Vagina (tissue), 2 donors: ENCODE measurements around the gene MRPL16. TPM values are rescaled to one million over a fixed set of nuclear protein-coding genes. Genes with fewer than 3 reads are reported as not detected.
"Not testable (repeated sequence)": the region's sequence is repeated elsewhere in the genome, so short reads cannot be mapped to it uniquely, and the experiment has no call there.

ENCODE experiments used
- DNase-seq, 2 donors: peaks; one replicate each; pipeline ENCODE4 v3.0.0-alpha.2; 2017; ENCODE audit errors: extremely low spot score in 2 of 2
- H3K27ac ChIP-seq: fragments of 200-600 bp; sonication (generic); one replicate; pipeline ENCODE4 v1.5.1; 2019
- H3K27me3 ChIP-seq: fragments of 200-600 bp; sonication (generic); one replicate; pipeline ENCODE4 v1.5.1; 2019
- H3K36me3 ChIP-seq, 2 donors: fragments of 200-600 bp; sonication (generic); one replicate each; pipeline ENCODE4 v1.5.1; 2017 to 2019
- H3K4me1 ChIP-seq: fragments of 200-600 bp; sonication (generic); one replicate; pipeline ENCODE4 v1.5.1; 2019
- H3K4me3 ChIP-seq, 2 donors: fragments of 200-600 bp; sonication (generic); 1 replicate in 1 of 2; 2 replicates in 1 of 2; pipeline ENCODE4 v1.5.1; 2016 to 2019
- H3K9me3 ChIP-seq: fragments of 200-600 bp; sonication (generic); one replicate; pipeline ENCODE4 v1.5.1; 2019
- CTCF ChIP-seq, 3 experiments: fragments of 450-650 bp in 2 of 3; fragments of 200-600 bp in 1 of 3; sonication (generic) in 1 of 3; IDR thresholded peaks; one replicate each; pipeline ENCODE4 v1.5.1; 2017 to 2019; ENCODE audit warnings: antibody characterized with exemption in 3 of 3, mild to moderate bottlenecking in 2 of 3, moderate library complexity in 2 of 3
- POLR2A ChIP-seq, 2 donors: fragments of 450-650 bp; IDR thresholded peaks; one replicate each; pipeline ENCODE4 v1.6.1; 2017; ENCODE audit warnings: antibody characterized with exemption in 2 of 2, mild to moderate bottlenecking in 2 of 2, moderate library complexity in 2 of 2
- POLR2AphosphoS5 ChIP-seq, 2 donors: sonication (generic); formaldehyde crosslinking; IDR thresholded peaks; one replicate each; pipeline ENCODE4 v1.9.0; 2017; ENCODE audit warnings: antibody characterized with exemption in 2 of 2, mild to moderate bottlenecking in 2 of 2, low read depth in 1 of 2; ENCODE audit not compliant: insufficient read depth in 1 of 2
- intact Hi-C: fragments of 100-400 bp; cut with DNase I; formaldehyde crosslinking; loops from one replicate; pipeline ENCODE4 v1.15.1; 2023
- total RNA-seq: library from RNA; depleted of rRNA; stranded (reverse); fragments of >200 nt; gene quantifications from one replicate; pipeline ENCODE4 v1.2.3, GENCODE V29; 2016

MRPL16 gene
- total RNA-seq, result 38.3 TPM

GRCh38 chr11:59810189-59810910 is at the start of gene MRPL16:
TSS of gene MRPL16 (minus strand) at chr11:59810778. CDS start at chr11:59810658, 120 bp downstream.
- intact Hi-C loops, result no loop called here
- Histone ChIP-seq H3K27ac (peak within 1 kb of the TSS; percentile 80), H3K9me3 (no peaks in the 10 kb centered on the region), H3K36me3 (peaks cover 0 to 19% of the 10 kb centered on the region in 2 donors), H3K4me1 (peaks cover 12% of the 10 kb centered on the region), H3K27me3 (no peaks in the 10 kb centered on the region), H3K4me3 (peak within 1 kb of the TSS; percentile 74 to 75)
- DNase-seq, result no peak
- TF ChIP-seq POLR2AphosphoS5 (IDR thresholded peaks at IDR 0.05; ENCODE audit: insufficient read depth in 1 of 2, low read depth in 1 of 2) (peak; percentile 69 to 74), CTCF (IDR thresholded peaks at IDR 0.05) (no peak)

- Histone ChIP-seq H3K27me3 (no peaks in the 10 kb centered on the region), H3K27ac (no peak overlapping the region), H3K4me3 (no peak overlapping the region), H3K36me3 (no peaks in the 10 kb centered on the region), H3K9me3 (no peaks in the 10 kb centered on the region), H3K4me1 (no peaks in the 10 kb centered on the region)
- intact Hi-C loops, result no loop called here
- TF ChIP-seq CTCF (IDR thresholded peaks at IDR 0.05) (no peak), POLR2A (IDR thresholded peaks at IDR 0.05) (no peak), POLR2AphosphoS5 (IDR thresholded peaks at IDR 0.05; ENCODE audit: insufficient read depth in 1 of 2, low read depth in 1 of 2) (no peak)
- no peak for DNase-seq
Measured at GRCh38 chr11:59859673-59860072, 49.1 kb upstream of the MRPL16 start.

- Histone ChIP-seq H3K27ac (no peak overlapping the region), H3K9me3 (no peaks in the 10 kb centered on the region), H3K4me3 (no peak overlapping the region), H3K36me3 (no peaks in the 10 kb centered on the region), H3K27me3 (no peaks in the 10 kb centered on the region), H3K4me1 (no peaks in the 10 kb centered on the region)
- TF ChIP-seq POLR2AphosphoS5 (IDR thresholded peaks at IDR 0.05; ENCODE audit: insufficient read depth in 1 of 2, low read depth in 1 of 2), result no peak
- TF ChIP-seq CTCF (IDR thresholded peaks at IDR 0.05), result no peak
- no peak for TF ChIP-seq POLR2A (IDR thresholded peaks at IDR 0.05)
- intact Hi-C loops, result no loop called here
- DNase-seq, result no peak
Measured at GRCh38 chr11:59857439-59858434, 47.2 kb upstream of the MRPL16 start.

- H3K36me3 ChIP-seq, result no peaks in the 10 kb centered on the region
- DNase-seq, result no peak
- intact Hi-C loops, result no loop called here
Measured at GRCh38 chr11:59854871-59855270, 44.3 kb upstream of the MRPL16 start.

GRCh38 chr11:59851416-59851815 is 40.8 kb upstream of the MRPL16 start:
- H3K4me1 ChIP-seq, H3K36me3 ChIP-seq, DNase-seq, H3K9me3 ChIP-seq, H3K27me3 ChIP-seq, H3K4me3 ChIP-seq, H3K27ac ChIP-seq, intact Hi-C loops: not testable (repeated sequence)

More at GRCh38 chr11:59854871-59855270, 44.3 kb upstream of the MRPL16 start:
- TF ChIP-seq CTCF (IDR thresholded peaks at IDR 0.05) (no peak), POLR2A (IDR thresholded peaks at IDR 0.05) (no peak), POLR2AphosphoS5 (IDR thresholded peaks at IDR 0.05; ENCODE audit: insufficient read depth in 1 of 2, low read depth in 1 of 2) (no peak)
- no peaks in the 10 kb centered on the region for H3K4me1 ChIP-seq
- no peak overlapping the region for H3K4me3 ChIP-seq
- no peaks in the 10 kb centered on the region for H3K9me3 ChIP-seq
- no peaks in the 10 kb centered on the region for H3K27me3 ChIP-seq
- no peak overlapping the region for H3K27ac ChIP-seq

- H3K9me3 ChIP-seq, H3K27me3 ChIP-seq, DNase-seq, H3K4me1 ChIP-seq, intact Hi-C loops, H3K4me3 ChIP-seq, H3K36me3 ChIP-seq, H3K27ac ChIP-seq: not testable (repeated sequence)
Measured at GRCh38 chr11:59849551-59849950, 39.0 kb upstream of the MRPL16 start.
